Adrenal gland (tissue), 5 donors: ENCODE data around the gene CALCR.

Source experiments
- CTCF ChIP-seq, 6 experiments: fragments of 450-650 bp in 4 of 6; fragments of 200-600 bp in 2 of 6; sonication (generic) in 1 of 6; IDR thresholded peaks; 1 replicate in 5 of 6; 2 replicates in 1 of 6; pipeline versions ENCODE4 v1.5.1 to v1.8.0; 2016 to 2021; ENCODE audit warnings: antibody characterized with exemption in 6 of 6, mild to moderate bottlenecking in 2 of 6, moderate library complexity in 1 of 6
- POLR2A ChIP-seq, 2 donors: fragments of 450-650 bp; IDR thresholded peaks; one replicate each; pipeline ENCODE4 v1.6.1; 2017; ENCODE audit warnings: antibody characterized with exemption in 2 of 2, mild to moderate bottlenecking in 2 of 2, moderate library complexity in 1 of 2
- donor health status: DM: no; HTN: no; CAD: no.

GRCh38 chr7:93442478-93443224 is 131.9 kb downstream of the CALCR start:
- TF ChIP-seq CTCF (IDR thresholded peaks at IDR 0.05) (peak; percentile 22 to 57 (median 44)), POLR2A (IDR thresholded peaks at IDR 0.05) (no peak)
